Breast epithelium (tissue), 4 donors: ENCODE measurements around the gene CILP. TPM values are rescaled to one million over a fixed set of nuclear protein-coding genes. Genes with fewer than 3 reads are reported as not detected.

ENCODE experiments used
- DNase-seq, 2 donors: peaks; one replicate each; pipeline ENCODE4 v3.0.0-alpha.2; 2019; ENCODE audit warnings: low spot score in 2 of 2
- H3K27ac ChIP-seq, 2 donors: fragments of 200-600 bp; sonication (generic) in 1 of 2; one replicate each; pipeline ENCODE4 v1.5.1; 2016 to 2019; ENCODE audit warnings: mild to moderate bottlenecking in 1 of 2
- H3K27me3 ChIP-seq, 2 donors: fragments of 200-600 bp; sonication (generic) in 1 of 2; one replicate each; pipeline versions ENCODE4 v1.5.1 to v1.6.0; 2017 to 2019; ENCODE audit warnings: control low read depth in 1 of 2, mild to moderate bottlenecking in 1 of 2
- H3K36me3 ChIP-seq: fragments of 200-600 bp; one replicate; pipeline ENCODE4 v1.5.1; 2019
- H3K4me1 ChIP-seq, 2 donors: fragments of 200-600 bp; sonication (generic); one replicate each; pipeline ENCODE4 v1.5.1; 2016 to 2019; ENCODE audit warnings: control low read depth in 1 of 2
- H3K4me3 ChIP-seq, 3 donors: fragments of 200-600 bp; sonication (generic); 1 replicate in 2 of 3; 2 replicates in 1 of 3; pipeline ENCODE4 v1.5.1; 2016 to 2019; ENCODE audit warnings: mild to moderate bottlenecking in 3 of 3, moderate library complexity in 2 of 3
- H3K9me3 ChIP-seq, 2 donors: fragments of 200-600 bp; sonication (generic) in 1 of 2; one replicate each; pipeline ENCODE4 v1.5.1; 2016 to 2019; ENCODE audit warnings: control low read depth in 1 of 2
- CTCF ChIP-seq, 3 donors: fragments of 450-650 bp; IDR thresholded peaks; one replicate each; pipeline ENCODE4 v1.5.1; 2016 to 2017; ENCODE audit warnings: antibody characterized with exemption in 3 of 3, mild to moderate bottlenecking in 3 of 3, moderate library complexity in 3 of 3
- POLR2A ChIP-seq: fragments of 450-650 bp; IDR thresholded peaks from one replicate; pipeline ENCODE4 v1.6.1; 2016; ENCODE audit warnings: antibody characterized with exemption, mild to moderate bottlenecking, moderate library complexity
- POLR2AphosphoS5 ChIP-seq, 3 donors: sonication (generic); formaldehyde crosslinking; IDR thresholded peaks; one replicate each; pipeline ENCODE4 v1.6.1; 2017; ENCODE audit warnings: antibody characterized with exemption in 3 of 3
- intact Hi-C: fragments of 100-400 bp; cut with DNase I; formaldehyde crosslinking; loops from one replicate; pipeline ENCODE4 v1.15.1; 2023; ENCODE audit warnings: low total_unique reads
- total RNA-seq, 3 donors: library from RNA; depleted of rRNA; stranded (reverse); fragments of >200 nt; gene quantifications; one replicate each; pipeline ENCODE4 v1.1.0, GENCODE V29; 2016

The CILP gene
- total RNA-seq, 3 donors from 2014 or later, result 5.2 to 203 (median 24.6) TPM

- H3K36me3 ChIP-seq, result no peaks in the 10 kb centered on the region
- no peak for TF ChIP-seq POLR2AphosphoS5 (IDR thresholded peaks at IDR 0.05)
- no peak for TF ChIP-seq CTCF (IDR thresholded peaks at IDR 0.05)
- DNase-seq, result no peak
- peaks cover 0 to 7% of the 10 kb centered on the region in 2 donors for H3K4me1 ChIP-seq
- H3K27me3 ChIP-seq, result no peaks in the 10 kb centered on the region
- no peaks in the 10 kb centered on the region for H3K9me3 ChIP-seq
- H3K4me3 ChIP-seq, result no peak overlapping the region
- intact Hi-C loops, result no loop called here
- H3K27ac ChIP-seq, result no peak overlapping the region
Measured at GRCh38 chr15:65207280-65207840, 3.9 kb downstream of the CILP start.

- no peak overlapping the region for H3K27ac ChIP-seq
- H3K9me3 ChIP-seq, result no peaks in the 10 kb centered on the region
- DNase-seq, result no peak
- H3K36me3 ChIP-seq, result no peaks in the 10 kb centered on the region
- TF ChIP-seq POLR2A (no peak), POLR2AphosphoS5 (IDR thresholded peaks at IDR 0.05) (no peak), CTCF (IDR thresholded peaks at IDR 0.05) (no peak)
- no peak overlapping the region for H3K4me3 ChIP-seq
- peaks cover 0 to 3% of the 10 kb centered on the region in 2 donors for H3K4me1 ChIP-seq
- no peaks in the 10 kb centered on the region for H3K27me3 ChIP-seq
- intact Hi-C loops, result no loop called here
Measured at GRCh38 chr15:65206750-65207149, 4.5 kb downstream of the CILP start.

- Histone ChIP-seq H3K36me3 (no peaks in the 10 kb centered on the region), H3K4me1 (no peaks in the 10 kb centered on the region), H3K4me3 (no peak overlapping the region), H3K27me3 (no peaks in the 10 kb centered on the region), H3K9me3 (no peaks in the 10 kb centered on the region), H3K27ac (no peak overlapping the region)
- no peak for TF ChIP-seq POLR2A
- TF ChIP-seq CTCF (IDR thresholded peaks at IDR 0.05), result no peak
- TF ChIP-seq POLR2AphosphoS5 (IDR thresholded peaks at IDR 0.05), result no peak
- intact Hi-C loops, result no loop called here
- no peak for DNase-seq
Measured at GRCh38 chr15:65204931-65205660, 6.2 kb downstream of the CILP start.

GRCh38 chr15:65204236-65204930, 6.9 kb downstream of the CILP start:
- Histone ChIP-seq H3K4me3 (no peak overlapping the region), H3K36me3 (no peaks in the 10 kb centered on the region), H3K27me3 (no peaks in the 10 kb centered on the region), H3K27ac (no peak overlapping the region), H3K4me1 (no peaks in the 10 kb centered on the region), H3K9me3 (no peaks in the 10 kb centered on the region)
- intact Hi-C loops, result no loop called here
- TF ChIP-seq POLR2A (no peak), POLR2AphosphoS5 (IDR thresholded peaks at IDR 0.05) (no peak), CTCF (IDR thresholded peaks at IDR 0.05) (no peak)
- DNase-seq, result no peak

GRCh38 chr15:65201918-65202317, 9.4 kb downstream of the CILP start:
- H3K9me3 ChIP-seq, result no peaks in the 10 kb centered on the region
- H3K36me3 ChIP-seq, result no peaks in the 10 kb centered on the region
- no peak overlapping the region for H3K4me3 ChIP-seq
- DNase-seq, result no peak
- no peak for TF ChIP-seq POLR2A
- no peak for TF ChIP-seq POLR2AphosphoS5 (IDR thresholded peaks at IDR 0.05)
- TF ChIP-seq CTCF (IDR thresholded peaks at IDR 0.05), result no peak
- H3K27ac ChIP-seq, result no peak overlapping the region
- no peaks in the 10 kb centered on the region for H3K4me1 ChIP-seq
- intact Hi-C loops, result no loop called here
- no peaks in the 10 kb centered on the region for H3K27me3 ChIP-seq
